ENCODE measurements around the gene NPRL2.

NPRL2 gene

GRCh38 chr3:50373146-50374051, 22.8 kb upstream of the NPRL2 start:
- no peak for DNase-seq (ENCODE audit: low read depth, low spot score)

DNA sequence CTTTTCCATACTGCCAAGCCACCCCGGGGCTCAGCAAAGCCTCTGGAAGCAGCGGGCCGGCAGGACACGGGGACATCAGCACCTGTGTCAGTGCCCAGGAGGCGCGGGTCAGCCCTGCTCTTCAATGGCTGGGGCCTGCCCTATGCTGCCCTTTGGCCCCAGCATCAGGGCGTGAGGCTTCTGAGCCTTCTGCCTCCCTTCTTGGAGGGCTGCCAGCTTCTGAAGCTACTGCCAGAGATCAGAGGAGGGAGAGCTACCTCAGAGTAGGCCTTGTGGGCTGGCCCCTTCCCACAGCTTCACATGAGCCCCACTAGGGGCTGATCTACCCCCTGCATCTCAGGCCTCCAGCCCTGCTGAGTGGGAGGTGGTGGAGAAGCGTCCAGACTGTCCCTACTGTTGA, 21.8 kb upstream of the NPRL2 start:
- no peak for DNase-seq (ENCODE audit: low read depth, low spot score)

GRCh38 chr3:50371133-50371685, 20.6 kb upstream of the NPRL2 start:
- DNase-seq (ENCODE audit: low read depth, low spot score), result no peak

DNA sequence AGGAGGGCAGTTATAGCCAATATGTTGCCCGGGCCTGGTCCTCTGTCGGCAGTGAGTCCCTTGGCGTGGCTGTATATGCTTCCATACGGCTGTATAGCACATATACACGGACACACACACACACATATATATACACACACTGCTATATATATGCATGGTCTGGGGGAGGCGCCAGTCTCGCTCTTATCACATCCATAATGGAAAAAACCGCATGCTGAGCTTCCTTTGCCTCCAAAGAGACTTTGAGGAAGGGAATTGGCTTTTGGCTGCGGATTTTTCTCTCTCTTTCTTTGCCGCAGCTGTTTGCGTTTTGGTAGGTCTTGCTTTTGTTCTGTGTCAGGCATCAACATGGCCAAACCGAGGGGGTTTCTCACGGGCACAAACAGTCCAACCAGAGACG, 20.0 kb upstream of the NPRL2 start:
- DNase-seq (ENCODE audit: low read depth, low spot score), result no peak

DNA sequence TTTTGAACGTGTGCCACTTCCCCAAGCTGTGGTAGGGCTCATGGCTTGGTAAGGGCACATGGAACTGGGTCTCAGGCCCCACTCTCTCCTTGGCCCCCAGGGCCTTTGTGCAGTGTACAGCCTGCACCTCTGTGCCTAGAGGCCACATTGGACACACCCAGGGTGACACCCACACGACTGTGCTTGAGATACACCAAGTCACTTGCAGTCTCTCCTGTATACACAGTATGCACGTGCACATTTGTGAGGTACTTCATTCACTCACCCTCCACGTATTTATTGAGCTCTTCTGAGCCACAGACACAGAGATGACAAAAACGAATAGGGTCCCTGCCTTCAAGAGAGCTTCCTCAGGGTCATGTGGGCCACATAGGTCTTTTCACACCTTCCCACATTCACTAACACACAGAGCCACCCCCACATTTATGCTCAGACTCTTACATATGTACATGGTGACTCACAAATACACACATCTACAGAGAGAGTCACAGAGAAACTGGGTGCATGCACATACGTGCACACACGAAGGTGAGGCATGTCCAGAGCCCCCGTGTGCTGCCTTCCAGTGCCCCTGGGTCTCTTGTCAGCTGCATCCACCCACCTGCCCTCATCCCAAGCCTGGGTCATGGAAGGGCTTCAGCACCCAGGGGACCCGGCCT, 18.6 kb upstream of the NPRL2 start:
- no peak for DNase-seq (ENCODE audit: low read depth, low spot score)

- no peak for DNase-seq (ENCODE audit: low read depth, low spot score)
Observed at GRCh38 chr3:50365842-50366220, 15.3 kb upstream of the NPRL2 start.

GRCh38 chr3:50365080-50365841, 14.7 kb upstream of the NPRL2 start:
- peak; percentile 86 for DNase-seq (ENCODE audit: low read depth, low spot score)

- no peak for DNase-seq (ENCODE audit: low read depth, low spot score)
Observed at GRCh38 chr3:50364573-50365079, 14.1 kb upstream of the NPRL2 start.

DNA sequence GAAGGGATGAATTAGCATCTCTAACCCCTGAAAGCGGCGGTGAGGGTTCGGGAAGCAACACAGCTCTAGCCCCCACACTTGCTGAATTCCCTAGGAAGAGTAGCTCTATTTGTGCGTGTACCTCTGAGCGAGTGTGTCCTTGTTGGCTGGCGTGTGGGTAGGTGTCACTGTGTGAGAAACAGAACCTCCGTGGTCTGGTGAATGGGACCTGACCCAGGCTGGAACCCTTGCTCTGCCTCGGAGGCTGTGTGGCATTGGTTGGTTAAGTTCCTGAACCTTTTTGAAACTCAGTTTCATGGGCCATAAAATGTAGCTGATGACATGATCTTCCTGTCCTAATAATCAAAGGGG, 9.2 kb upstream of the NPRL2 start:
- no peak for DNase-seq (ENCODE audit: low read depth, low spot score)

GRCh38 chr3:50358911-50359759, 8.6 kb upstream of the NPRL2 start, which contains the start of gene TMEM115:
TSS of gene TMEM115 (minus strand) at chr3:50359521. CDS start at chr3:50359063, 458 bp downstream.
- DNase-seq (ENCODE audit: low read depth, low spot score), result peak; percentile 87

DNA sequence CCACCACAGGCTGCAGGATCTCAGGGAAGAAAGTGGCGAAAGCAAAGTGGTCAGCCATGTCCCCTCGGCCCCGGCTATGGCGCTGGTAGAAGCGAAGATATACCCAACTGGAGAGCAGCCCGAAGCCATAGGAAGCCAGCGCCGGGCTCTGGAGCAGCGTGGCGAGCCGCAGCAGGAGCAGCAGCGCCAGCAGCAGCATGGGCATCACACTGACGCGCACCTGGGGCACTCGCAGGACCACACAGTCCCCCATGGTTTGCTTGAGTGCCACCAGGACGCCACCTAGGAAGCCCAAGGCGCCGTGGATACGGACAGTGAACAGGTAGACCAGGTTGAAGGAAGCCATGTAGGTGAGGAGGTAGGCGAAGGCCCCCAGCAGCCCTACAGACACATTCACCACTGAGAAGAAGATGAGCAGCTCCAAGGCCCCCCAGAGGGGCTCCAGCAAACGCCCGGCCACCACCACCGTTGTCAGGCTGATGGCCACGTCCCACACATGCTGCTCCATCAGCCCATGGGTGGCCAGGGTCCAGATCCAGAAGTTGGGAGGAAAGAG, 7.9 kb upstream of the NPRL2 start:
- no peak for DNase-seq (ENCODE audit: low read depth, low spot score)

DNA sequence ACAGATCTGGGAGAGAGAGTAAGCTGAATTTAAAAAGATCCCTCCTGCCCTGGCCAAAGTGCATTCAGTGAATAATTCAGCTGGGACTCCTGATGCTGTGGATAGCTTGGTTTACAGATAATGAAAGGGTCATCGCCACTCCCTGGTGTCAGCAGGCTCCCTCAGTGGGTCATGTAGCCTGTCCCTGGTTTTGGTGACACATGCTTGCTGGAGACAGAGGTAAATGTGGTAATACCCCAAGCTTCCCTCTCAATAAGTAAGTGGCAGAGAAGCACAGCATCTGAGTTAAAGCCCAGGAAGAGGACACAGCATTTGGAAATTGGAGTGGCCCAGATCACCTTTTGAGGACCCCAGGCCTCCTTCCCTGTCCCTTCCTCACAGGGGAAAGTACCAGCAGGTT, 6.9 kb upstream of the NPRL2 start:
- DNase-seq (ENCODE audit: low read depth, low spot score), result no peak

GRCh38 chr3:50356553-50356952, 6.0 kb upstream of the NPRL2 start:
- DNase-seq (ENCODE audit: low read depth, low spot score), result no peak

DNA sequence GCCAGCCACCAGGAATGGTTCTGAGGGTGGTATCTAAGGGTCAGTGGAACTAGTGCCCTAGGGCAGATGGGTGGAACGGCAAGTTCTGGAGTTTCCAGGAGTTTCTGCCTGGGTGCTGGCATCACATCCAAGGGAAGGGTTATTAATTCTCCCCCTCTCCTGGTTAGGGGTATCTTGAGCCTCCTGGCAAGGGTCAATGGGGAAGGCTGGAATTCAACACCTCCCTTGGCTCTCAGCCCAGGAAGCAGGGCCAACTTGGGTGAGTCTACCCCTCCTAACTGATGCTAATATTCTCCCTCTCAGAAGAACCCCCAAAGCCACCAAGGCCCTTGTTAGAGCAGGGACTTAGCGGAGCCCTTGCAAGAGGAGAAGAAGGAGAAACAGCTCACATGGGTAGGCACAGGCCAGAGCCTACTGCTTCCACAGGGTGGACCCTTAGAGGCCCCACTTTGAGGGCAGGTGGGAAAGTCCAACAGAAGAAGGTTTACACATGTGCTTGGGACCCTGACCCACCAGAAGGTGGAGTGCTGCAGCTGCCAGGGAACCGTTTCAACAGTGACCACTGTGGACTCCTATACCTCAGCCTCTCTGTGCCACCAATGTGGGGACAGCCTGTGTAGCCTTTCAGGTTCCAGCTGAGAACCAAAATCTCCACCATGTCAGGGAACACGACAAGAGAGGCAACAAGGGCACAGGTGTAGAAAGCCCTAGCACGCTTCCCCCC, 5.4 kb upstream of the NPRL2 start:
- no peak for DNase-seq (ENCODE audit: low read depth, low spot score)

DNA sequence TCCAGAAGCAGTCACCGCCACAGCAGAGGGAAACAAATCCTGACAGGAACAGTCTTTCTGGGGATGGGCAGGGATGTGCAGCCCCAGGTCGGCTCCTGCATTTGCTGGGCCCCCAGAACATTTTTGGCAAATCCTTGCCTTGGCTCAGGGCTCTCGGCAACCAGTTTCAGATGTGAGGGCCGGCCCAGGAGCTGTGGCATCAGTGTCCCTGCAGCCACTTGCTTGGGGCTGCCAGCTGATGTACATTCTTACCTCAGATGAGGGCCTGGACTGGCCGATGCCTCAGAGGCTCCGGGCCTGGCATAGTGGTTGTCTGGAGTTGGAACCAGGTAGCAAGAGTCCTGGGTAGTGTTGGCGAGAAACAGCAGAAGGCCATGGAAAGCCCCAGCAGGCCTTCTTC, 4.3 kb upstream of the NPRL2 start:
- no peak for DNase-seq (ENCODE audit: low read depth, low spot score)

- no peak for DNase-seq (ENCODE audit: low read depth, low spot score)
Observed at GRCh38 chr3:50354186-50354764, 3.7 kb upstream of the NPRL2 start.

GRCh38 chr3:50353245-50354004, 2.9 kb upstream of the NPRL2 start:
- DNase-seq (ENCODE audit: low read depth, low spot score), result no peak

DNA sequence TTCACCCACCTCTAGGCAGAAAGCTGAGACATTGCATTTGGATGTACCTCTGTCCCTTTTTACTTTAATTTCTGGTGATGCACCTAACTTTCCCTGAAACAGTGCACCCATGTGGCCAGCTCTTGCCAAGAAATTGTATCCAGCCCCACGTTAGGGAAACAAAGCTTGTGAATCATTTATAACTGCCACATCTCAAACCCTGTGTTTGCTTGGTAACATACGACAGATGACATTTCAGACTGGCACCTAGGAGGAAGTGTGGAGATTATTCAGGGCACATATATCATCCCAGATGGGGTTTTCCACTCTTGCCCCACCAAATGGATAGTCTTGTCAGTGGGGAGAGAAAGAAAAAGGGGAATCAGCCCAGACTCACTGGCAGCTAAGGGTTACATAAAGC, 2.2 kb upstream of the NPRL2 start:
- no peak for DNase-seq (ENCODE audit: low read depth, low spot score)

DNA sequence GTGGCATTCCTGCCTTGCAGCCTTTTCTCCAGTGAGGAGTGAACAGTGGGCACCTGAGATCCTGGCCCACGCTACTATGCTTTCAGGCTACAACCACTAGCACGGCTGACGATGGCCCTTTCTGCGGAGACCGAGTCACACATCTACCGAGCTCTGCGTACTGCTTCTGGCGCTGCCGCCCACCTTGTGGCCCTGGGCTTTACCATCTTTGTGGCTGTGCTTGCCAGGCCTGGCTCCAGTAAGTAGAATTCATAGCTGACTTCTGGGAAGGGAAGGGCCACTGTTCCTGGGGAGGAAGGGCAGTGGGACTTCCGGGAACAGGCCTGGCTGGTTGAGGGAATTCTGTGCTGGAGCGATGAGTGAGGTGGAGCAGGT, 735 bp upstream of the NPRL2 start:
- DNase-seq (ENCODE audit: low read depth, low spot score), result no peak

Data from activated naive CD8-positive, alpha-beta T cell treated with anti-CD3 and anti-CD28 coated beads, Interleukin-2, amount 50 U/mL, for 16 hours (primary cell).